GM23338 (cell line): ENCODE measurements around the gene CMIP. TPM values are rescaled to one million over a fixed set of nuclear protein-coding genes. Genes with fewer than 3 reads are reported as not detected.

Experiments used
- ATAC-seq: fragments of 200-7000 bp; cut with Tn5 transposase; 3 replicates; pipeline ENCODE4 v1.9.1; 2020
- DNase-seq: peaks from one replicate; pipeline ENCODE4 v3.0.0-alpha.2; 2015; ENCODE audit warnings: low spot score
- H2AFZ ChIP-seq: fragments of 200-600 bp; sonication (generic); 2 replicates; pipeline ENCODE4 v1.8.0; 2016; ENCODE audit warnings: antibody characterized with exemption, mild to moderate bottlenecking, moderate library complexity
- H3F3A ChIP-seq: fragments of 200-600 bp; sonication (generic); replicated peaks from 2 replicates; pipeline ENCODE4 v1.8.0; 2017; ENCODE audit warnings: antibody characterized with exemption, mixed run types, low read depth
- H3K27ac ChIP-seq: fragments of 200-600 bp; sonication (generic); 2 replicates; pipeline ENCODE4 v1.6.1; 2016; ENCODE audit warnings: low read depth
- H3K27me3 ChIP-seq: fragments of 200-600 bp; sonication (generic); 2 replicates; pipeline ENCODE4 v1.8.0; 2016; ENCODE audit warnings: mild to moderate bottlenecking, mixed run types, moderate library complexity; ENCODE audit not compliant: insufficient read depth
- H3K36me3 ChIP-seq: fragments of 200-600 bp; sonication (generic); 2 replicates; pipeline ENCODE4 v1.8.0; 2016; ENCODE audit warnings: mild to moderate bottlenecking; ENCODE audit not compliant: insufficient read depth
- H3K4me1 ChIP-seq: fragments of 200-600 bp; sonication (generic); 2 replicates; pipeline ENCODE4 v1.8.0; 2016; ENCODE audit warnings: mild to moderate bottlenecking, moderate library complexity; ENCODE audit not compliant: insufficient read depth
- H3K4me2 ChIP-seq: fragments of 200-600 bp; sonication (generic); 2 replicates; pipeline ENCODE4 v1.7.1; 2017; ENCODE audit warnings: mixed run types
- H3K4me3 ChIP-seq: fragments of 200-600 bp; sonication (generic); 2 replicates; pipeline ENCODE4 v1.6.1; 2016; ENCODE audit warnings: mixed run types
- H3K79me2 ChIP-seq: fragments of 200-600 bp; sonication (generic); replicated peaks from 2 replicates; pipeline ENCODE4 v1.8.0; 2017; ENCODE audit warnings: mild to moderate bottlenecking; ENCODE audit not compliant: insufficient read depth
- H3K9me2 ChIP-seq: fragments of 200-600 bp; sonication (generic); 2 replicates; pipeline ENCODE4 v1.8.0; 2017; ENCODE audit not compliant: insufficient read depth
- H4K20me1 ChIP-seq: fragments of 200-600 bp; sonication (generic); replicated peaks from 2 replicates; pipeline ENCODE4 v1.8.0; 2017; ENCODE audit warnings: mild to moderate bottlenecking; ENCODE audit not compliant: insufficient read depth
- H3K27ac Mint-ChIP-seq: 2 replicates; pipeline ENCODE4 v1.8.0; 2020; ENCODE audit warnings: inconsistent platforms, mild to moderate bottlenecking, moderate library complexity, mixed read lengths
- H3K27me3 Mint-ChIP-seq: 3 replicates; pipeline ENCODE4 v1.8.0; 2022; ENCODE audit warnings: low read depth, mild to moderate bottlenecking, moderate library complexity, mixed read lengths, inconsistent platforms; ENCODE audit not compliant: insufficient read depth, poor library complexity
- H3K36me3 Mint-ChIP-seq: 3 replicates; pipeline ENCODE4 v1.8.0; 2021; ENCODE audit warnings: low read depth, mild to moderate bottlenecking, inconsistent platforms, moderate library complexity, mixed read lengths
- H3K4me1 Mint-ChIP-seq: 3 replicates; pipeline ENCODE4 v1.8.0; 2020; ENCODE audit warnings: mild to moderate bottlenecking, inconsistent platforms, mixed read lengths
- H3K4me3 Mint-ChIP-seq: 3 replicates; pipeline ENCODE4 v1.8.0; 2021; ENCODE audit warnings: moderate library complexity, mild to moderate bottlenecking, inconsistent platforms, mixed read lengths
- H3K9me3 Mint-ChIP-seq: 3 replicates; pipeline ENCODE4 v1.8.0; 2020; ENCODE audit warnings: moderate library complexity, mild to moderate bottlenecking, inconsistent platforms, mixed read lengths
- ETS1 ChIP-seq: IDR thresholded peaks from 2 replicates; pipeline ENCODE4 v1.6.1; 2016; ENCODE audit warnings: antibody characterized with exemption
- EZH2 ChIP-seq: fragments of 200-600 bp; sonication (generic); IDR thresholded peaks from one replicate; pipeline ENCODE4 v1.8.0; 2017; ENCODE audit warnings: antibody characterized with exemption, mild to moderate bottlenecking, low read depth; ENCODE audit not compliant: unreplicated experiment
- JUNB ChIP-seq: IDR thresholded peaks from one replicate; pipeline ENCODE4 v1.6.1; 2016; ENCODE audit warnings: antibody characterized with exemption; ENCODE audit not compliant: unreplicated experiment
- NANOG ChIP-seq: IDR thresholded peaks from 2 replicates; pipeline ENCODE4 v1.6.1; 2016; ENCODE audit warnings: antibody characterized with exemption, borderline replicate concordance
- STAT1 ChIP-seq: IDR thresholded peaks from one replicate; pipeline ENCODE4 v1.6.1; 2016; ENCODE audit warnings: antibody characterized with exemption; ENCODE audit not compliant: unreplicated experiment
- ZNF114 ChIP-seq: fragments of 250-450 bp; sonication (Bioruptor Pico); IDR thresholded peaks from 2 replicates; pipeline ENCODE4 v1.5.0; 2020; ENCODE audit warnings: mild to moderate bottlenecking, moderate library complexity
- ZNF331 ChIP-seq: fragments of 250-450 bp; sonication (Bioruptor Pico); IDR thresholded peaks from 2 replicates; pipeline ENCODE4 v1.5.0; 2020; ENCODE audit warnings: low read depth, mild to moderate bottlenecking, moderate library complexity
- ZNF462 ChIP-seq: fragments of 250-450 bp; sonication (Bioruptor Pico); IDR thresholded peaks from 2 replicates; pipeline ENCODE4 v1.5.0; 2020; ENCODE audit warnings: mild to moderate bottlenecking, moderate library complexity
- polyA plus RNA-seq: library from polyadenylated mRNA; unstranded; fragments of >200 nt; fragmentation: Nextera tagmentation; extraction: Ambion mirVana; gene quantifications from 2 replicates; pipeline ENCODE4 v1.2.1, GENCODE V29; 2016
- total RNA-seq: library from RNA; depleted of rRNA; stranded (reverse); fragments of >200 nt; shearing (Covaris generic); gene quantifications from 2 replicates; pipeline ENCODE4 v1.2.3, GENCODE V29; 2014
- TF ChIP-seq, protein P1 (sequence below), 2 experiments: fragments of 200-600 bp in 1 of 2; sonication (generic) in 1 of 2; conservative IDR thresholded peaks; 2 replicates each; pipeline versions ENCODE4 v1.5.1 to v1.6.1; 2016 to 2017; ENCODE audit warnings: antibody characterized with exemption in 2 of 2, low read depth in 2 of 2, mild to moderate bottlenecking in 2 of 2, moderate library complexity in 1 of 2

The CMIP gene
- total and polyA plus RNA-seq, 2 experiments from 2014 or later: 9.5 to 62.3 TPM

- TF ChIP-seq ZNF462 (CRISPR knock-in tag) (no peak), ZNF114 (no peak), ZNF331 (CRISPR knock-in tag) (no peak)
Observed at GRCh38 chr16:81707411-81708265, 263.0 kb downstream of the CMIP start (continued).

DNA sequence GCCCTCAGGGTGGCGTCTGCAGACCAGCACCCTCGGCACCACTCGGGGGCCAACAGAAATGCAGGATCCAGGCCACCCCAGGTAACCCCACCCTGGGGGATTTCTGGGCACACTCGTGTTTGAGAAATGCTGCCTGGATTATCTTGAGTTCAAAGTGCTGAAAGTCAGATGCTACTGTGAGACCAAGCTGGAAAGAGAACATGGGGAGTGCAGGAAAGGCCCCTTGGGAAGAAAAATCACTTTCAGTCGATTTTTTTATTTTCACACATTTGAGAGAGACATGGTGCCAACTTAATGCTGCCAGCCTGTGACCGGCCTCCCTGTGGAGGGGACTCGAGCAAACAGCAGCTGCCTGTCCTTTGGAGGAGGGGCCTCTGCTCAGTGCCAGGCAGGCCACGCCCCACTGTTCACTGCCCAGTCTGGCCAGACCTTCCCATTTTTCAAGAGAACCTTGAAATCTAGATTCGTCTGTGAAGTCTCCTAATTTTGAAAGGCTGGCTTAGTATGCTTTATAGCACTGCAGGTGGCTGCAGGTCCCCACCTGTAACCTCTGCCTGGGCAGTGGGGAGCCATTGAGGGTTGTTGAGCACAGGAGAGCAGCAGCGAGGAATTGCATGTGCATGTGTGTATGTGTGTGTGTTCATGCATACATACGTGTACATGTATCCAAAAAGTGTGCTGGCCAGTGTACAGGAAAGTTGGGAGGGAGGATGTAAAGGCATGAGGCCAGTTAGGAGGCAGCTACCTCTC is 263.8 kb downstream of the CMIP start:
- H4K20me1 ChIP-seq: no peaks in the 10 kb centered on the region
- Mint-ChIP-seq H3K9me3 (no peaks in the 10 kb centered on the region), H3K27me3 (peaks cover 27% of the 10 kb centered on the region), H3K4me1 (peaks cover 27% of the 10 kb centered on the region), H3K36me3 (peaks cover 26% of the 10 kb centered on the region), H3K4me3 (no peak overlapping the region), H3K27ac (0 out of 2 replicates have a peak overlapping the region, but pooled peaks have one; percentile 14)
- no peaks in the 10 kb centered on the region for H3K9me2 ChIP-seq
- no peak overlapping the region for H2AFZ ChIP-seq
- no peak overlapping the region for H3K4me3 ChIP-seq
- no peak overlapping the region for H3K4me2 ChIP-seq
- no peak for DNase-seq
- H3F3A ChIP-seq: 0 out of 2 replicates have a peak, but pooled peaks cover 5% of the 10 kb centered on the region
- no peaks in the 10 kb centered on the region for H3K79me2 ChIP-seq
- H3K27me3 ChIP-seq: no peaks in the 10 kb centered on the region
- 0 out of 2 replicates have a peak overlapping the region, but pooled peaks have one; percentile 14 for H3K27ac ChIP-seq
- peaks cover 20% of the 10 kb centered on the region for H3K4me1 ChIP-seq
- no peak for ATAC-seq
- no peaks in the 10 kb centered on the region for H3K36me3 ChIP-seq
- no peak for TF ChIP-seq ZNF114
- TF ChIP-seq JUNB: no peak
- TF ChIP-seq ETS1: no peak
- no peak for TF ChIP-seq EZH2
- TF ChIP-seq, protein P1, sequence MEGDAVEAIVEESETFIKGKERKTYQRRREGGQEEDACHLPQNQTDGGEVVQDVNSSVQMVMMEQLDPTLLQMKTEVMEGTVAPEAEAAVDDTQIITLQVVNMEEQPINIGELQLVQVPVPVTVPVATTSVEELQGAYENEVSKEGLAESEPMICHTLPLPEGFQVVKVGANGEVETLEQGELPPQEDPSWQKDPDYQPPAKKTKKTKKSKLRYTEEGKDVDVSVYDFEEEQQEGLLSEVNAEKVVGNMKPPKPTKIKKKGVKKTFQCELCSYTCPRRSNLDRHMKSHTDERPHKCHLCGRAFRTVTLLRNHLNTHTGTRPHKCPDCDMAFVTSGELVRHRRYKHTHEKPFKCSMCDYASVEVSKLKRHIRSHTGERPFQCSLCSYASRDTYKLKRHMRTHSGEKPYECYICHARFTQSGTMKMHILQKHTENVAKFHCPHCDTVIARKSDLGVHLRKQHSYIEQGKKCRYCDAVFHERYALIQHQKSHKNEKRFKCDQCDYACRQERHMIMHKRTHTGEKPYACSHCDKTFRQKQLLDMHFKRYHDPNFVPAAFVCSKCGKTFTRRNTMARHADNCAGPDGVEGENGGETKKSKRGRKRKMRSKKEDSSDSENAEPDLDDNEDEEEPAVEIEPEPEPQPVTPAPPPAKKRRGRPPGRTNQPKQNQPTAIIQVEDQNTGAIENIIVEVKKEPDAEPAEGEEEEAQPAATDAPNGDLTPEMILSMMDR (conservative IDR thresholded peaks at IDR 0.05; ENCODE audit: low read depth in 2 of 2): no peak
- TF ChIP-seq STAT1: no peak
- no peak for TF ChIP-seq NANOG
